ENCODE results near the gene OTP.

OTP gene

GRCh38 chr5:77640589-77641396, 2.3 kb upstream of the OTP start:
- DNase-seq (ENCODE audit: low read depth in 2 of 2), result no peak

GRCh38 chr5:77638763-77639671, 504 bp upstream of the OTP start:
- no peak for DNase-seq (ENCODE audit: low read depth in 2 of 2)

DNA sequence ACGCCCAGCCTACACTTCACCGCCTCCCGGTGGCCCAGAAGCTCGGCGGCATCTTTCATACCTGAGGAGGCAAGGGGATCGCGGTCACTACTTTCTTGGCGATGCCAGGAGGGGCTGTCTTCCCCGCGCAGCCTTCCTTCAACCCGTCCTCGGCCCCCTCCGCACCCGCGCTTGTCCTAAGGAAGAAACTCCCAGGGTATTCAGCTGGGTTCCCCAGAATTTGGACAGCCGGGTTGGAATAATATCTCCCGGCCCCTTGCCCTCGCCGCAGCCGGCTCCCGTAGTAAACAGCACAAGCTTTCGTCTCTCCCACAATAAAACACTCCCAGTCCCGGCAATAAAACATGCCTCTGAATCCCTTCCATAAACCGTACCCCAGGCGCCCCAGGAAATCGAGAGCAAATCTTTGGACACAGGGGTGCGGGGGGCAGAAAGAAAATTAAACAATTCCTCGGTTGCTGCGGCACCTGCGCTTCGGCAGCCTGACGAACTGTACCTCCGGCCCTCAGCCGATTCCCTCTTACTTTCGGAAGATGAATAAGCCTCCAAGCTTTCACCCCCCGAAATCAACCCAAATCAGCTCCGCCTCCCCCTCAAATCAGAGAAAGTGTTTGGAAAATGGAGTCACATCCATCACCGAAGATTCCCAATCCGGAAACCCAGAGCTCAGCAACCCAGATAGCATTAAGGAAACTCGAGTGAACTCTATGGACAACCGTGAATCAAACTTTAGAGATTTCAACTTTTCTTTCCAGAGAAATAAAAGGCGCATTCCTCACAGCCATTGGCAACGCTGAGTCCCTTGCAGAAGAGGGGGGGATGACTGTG, 1.1 kb downstream of the OTP start:
- no peak for DNase-seq (ENCODE audit: low read depth in 2 of 2)

DNA sequence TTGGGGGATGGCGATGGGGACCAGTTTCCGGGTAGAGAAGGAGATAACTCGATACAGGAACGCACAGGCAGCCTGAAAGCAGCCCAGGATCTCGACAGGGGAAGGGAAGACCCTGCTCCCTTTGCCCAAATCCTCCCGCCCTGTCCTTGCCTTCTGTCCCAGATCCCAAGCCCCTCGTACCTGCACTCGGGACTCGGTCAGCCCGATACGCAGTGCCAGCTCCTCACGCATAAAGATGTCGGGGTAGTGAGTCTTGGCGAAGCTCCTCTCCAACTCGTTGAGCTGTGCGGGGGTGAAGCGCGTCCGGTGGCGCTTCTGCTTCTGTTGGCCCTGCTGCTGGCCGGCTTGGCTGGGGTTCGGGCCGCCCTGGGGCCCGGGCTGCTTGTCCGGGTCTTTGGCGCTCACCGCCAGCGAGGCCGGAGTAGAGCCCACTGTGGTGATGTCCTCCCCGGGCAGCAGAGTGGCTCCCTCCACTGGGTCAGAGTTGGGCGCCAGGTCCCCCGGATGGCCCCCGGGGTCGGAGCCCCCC, 1.8 kb downstream of the OTP start:
- DNase-seq (ENCODE audit: low read depth in 2 of 2), result no peak

- DNase-seq (ENCODE audit: low read depth in 2 of 2), result no peak
Measured at GRCh38 chr5:77635917-77636640, 2.4 kb downstream of the OTP start.

- DNase-seq (ENCODE audit: low read depth in 2 of 2), result no peak
Measured at GRCh38 chr5:77635067-77635916, 3.2 kb downstream of the OTP start.

DNA sequence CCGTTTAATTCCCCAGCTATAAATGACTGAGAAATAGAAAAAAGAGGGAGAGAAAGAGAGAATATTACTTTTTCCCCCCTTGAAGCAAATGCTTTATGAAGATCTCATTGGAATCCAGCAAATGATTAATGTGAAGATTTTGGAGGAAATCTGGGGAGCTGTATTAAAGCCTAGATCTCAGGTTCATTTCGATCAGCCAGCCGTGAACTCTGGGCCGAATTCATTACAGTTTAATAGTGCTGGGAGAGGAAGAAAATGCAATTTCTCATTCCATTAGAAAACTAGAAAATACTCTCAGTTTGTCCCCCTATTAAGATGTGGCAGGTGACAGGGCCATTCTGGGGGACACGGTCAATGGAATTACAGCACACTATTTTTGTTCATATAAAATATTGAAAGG, 4.8 kb downstream of the OTP start:
- DNase-seq (ENCODE audit: low read depth in 2 of 2), result no peak

DNA sequence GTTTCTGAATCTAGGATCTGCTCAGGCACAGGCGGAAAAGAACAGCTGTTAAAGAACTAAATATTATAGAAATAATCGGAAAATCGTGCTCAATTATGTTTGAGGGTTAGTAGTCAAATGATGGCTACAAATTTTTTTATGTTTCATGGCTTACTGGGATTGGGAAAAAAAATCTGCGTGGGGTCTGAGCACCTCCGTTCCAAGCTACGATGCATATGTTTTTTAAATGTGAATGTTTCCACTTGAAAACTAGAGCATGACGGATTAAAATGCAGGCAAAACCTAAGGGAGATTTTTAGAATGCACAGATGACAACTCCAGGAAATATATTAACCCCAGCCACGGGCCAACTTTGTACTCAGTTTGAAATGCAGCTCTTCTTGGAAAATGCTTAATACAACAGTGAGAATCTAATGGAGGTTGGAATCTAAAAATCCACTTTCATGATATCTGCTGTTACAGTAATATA, 5.3 kb downstream of the OTP start:
- DNase-seq (ENCODE audit: low read depth in 2 of 2), result no peak

GRCh38 chr5:77632526-77633206, 5.8 kb downstream of the OTP start:
- no peak for DNase-seq (ENCODE audit: low read depth in 2 of 2)

DNA sequence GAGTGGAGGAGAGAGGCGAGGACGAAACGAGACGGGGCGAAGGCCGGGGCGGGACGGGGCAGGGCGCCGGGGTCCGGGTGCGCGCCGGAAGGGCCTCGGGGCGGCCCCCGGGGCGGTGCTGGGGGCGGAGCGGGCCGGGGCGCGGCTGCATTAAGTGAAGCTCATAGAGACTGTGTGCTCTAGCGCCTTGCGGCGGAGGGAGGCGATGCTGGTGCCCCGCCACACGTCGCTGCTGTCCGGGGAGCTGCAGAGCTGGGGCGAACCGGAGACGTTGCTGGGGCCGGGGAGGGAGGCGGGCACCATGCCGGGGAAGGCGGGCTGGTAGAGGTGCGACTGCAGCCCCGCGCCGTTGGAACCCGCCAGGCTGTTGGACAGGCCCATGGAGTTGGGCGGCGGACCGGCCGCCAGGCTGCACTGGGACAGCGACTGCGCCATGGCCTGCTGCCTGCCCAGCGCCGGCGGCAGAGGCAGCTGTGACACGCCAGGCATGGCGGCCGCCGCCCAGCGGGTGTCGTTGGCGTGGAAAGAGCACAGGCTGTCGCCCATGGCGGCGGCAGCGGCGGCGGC, 8.3 kb downstream of the OTP start:
- DNase-seq (ENCODE audit: low read depth in 2 of 2), result no peak

DNA sequence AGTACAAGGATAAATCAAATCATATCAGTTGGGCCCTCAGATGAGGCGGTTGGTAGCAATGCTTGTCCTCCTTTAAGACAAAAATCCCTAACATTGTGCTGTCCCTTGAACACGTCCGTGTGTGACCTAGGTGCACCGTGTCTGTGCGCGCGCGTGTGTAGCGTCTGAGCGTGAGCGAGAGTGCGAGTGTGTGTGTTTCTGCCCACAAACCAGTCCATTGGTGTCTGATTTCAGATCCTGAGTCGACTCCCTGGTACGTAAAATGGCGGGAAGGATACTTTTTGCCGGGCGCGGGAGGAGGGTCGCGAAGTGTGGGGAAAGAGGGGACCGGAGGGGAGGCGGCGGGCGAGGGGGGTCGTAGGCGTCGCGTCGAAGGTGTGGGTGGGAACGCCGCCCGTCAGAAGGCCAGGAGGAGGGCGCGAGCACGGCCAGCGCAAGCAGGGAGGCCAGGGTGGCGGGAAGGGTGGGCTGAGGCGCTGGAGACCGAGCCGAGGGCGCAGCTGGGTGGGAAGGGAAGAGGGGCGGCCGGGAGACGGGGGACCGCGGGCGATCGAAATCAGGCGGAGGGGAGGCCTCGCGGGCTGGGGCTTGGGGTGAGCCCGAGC, 8.9 kb downstream of the OTP start:
- no peak for DNase-seq (ENCODE audit: low read depth in 2 of 2)

DNA sequence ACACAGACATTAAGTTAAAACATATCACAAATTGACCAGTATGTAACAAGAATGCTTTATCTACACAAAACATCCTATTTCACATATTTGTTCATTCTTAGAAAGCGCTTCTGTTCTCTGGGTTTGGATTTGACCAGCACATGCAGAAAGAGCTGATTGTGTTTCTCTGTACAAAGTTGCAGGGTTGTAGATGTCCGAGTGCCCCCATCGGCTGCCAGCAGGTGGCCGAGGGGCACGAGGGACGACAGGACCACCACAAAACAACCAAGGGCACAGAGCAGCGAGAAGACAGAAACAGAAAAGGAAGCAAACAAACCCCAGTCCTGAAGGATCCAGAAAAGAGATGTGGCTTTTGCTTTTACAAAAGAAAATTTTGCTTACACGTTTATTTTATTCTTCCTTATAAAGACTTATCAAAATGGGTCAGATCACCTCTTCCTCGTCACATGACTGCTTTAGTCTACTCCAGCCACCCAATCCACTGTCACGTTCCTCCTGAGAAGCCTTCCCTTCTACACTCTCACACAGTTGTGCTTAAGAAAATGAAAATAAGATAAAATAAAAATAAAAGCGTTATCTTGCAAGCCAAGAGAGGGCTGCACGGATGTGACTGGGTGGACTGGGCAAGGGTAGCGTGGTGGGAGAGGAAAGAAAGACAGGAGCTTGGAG, 9.5 kb downstream of the OTP start:
- no peak for DNase-seq (ENCODE audit: low read depth in 2 of 2)

GRCh38 chr5:77627869-77628674, 10.4 kb downstream of the OTP start:
- no peak for DNase-seq (ENCODE audit: low read depth in 2 of 2)

- DNase-seq (ENCODE audit: low read depth in 2 of 2), result no peak
Measured at GRCh38 chr5:77623203-77623740, 15.2 kb downstream of the OTP start.

- DNase-seq (ENCODE audit: low read depth in 2 of 2), result no peak
Measured at GRCh38 chr5:77621440-77621839, 17.1 kb downstream of the OTP start.

GRCh38 chr5:77620405-77620804, 18.1 kb downstream of the OTP start:
- DNase-seq (ENCODE audit: low read depth in 2 of 2), result no peak

DNA sequence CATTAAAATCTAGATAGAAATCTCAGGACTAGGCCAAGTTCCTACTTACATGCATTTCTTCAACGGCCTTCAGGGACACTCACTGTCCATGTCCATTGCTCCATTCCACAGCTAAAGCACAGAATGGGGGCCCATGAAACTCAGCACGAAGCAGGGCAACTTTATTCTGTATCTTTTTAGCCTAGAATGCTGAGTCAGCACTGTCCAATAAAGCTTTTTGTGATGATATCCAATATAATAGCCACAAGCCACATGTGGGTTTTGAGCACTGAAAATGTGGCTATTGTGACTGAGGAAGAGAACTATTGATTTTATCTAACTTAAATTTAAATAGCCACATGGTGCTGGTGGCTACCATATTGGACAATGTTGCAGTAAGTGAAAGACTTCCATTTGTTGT, 21.6 kb downstream of the OTP start:
- DNase-seq (ENCODE audit: low read depth in 2 of 2), result no peak

Measured in stimulated activated CD8-positive, alpha-beta memory T cell treated with anti-CD3 and anti-CD28 coated beads, Interleukin-7, amount 100 ng/mL, for 4 hours (primary cell).